Fibroblast of skin of left biceps (primary cell): ENCODE results near the gene AHCYL2.
"Not testable (repeated sequence)": the region's sequence is repeated elsewhere in the genome, so short reads cannot be mapped to it uniquely, and the experiment has no call there.

Experiments
- DNase-seq, 2 experiments: peaks; one replicate each; pipeline ENCODE4 v3.0.0-alpha.2; 2013; ENCODE audit warnings: low read depth in 2 of 2

AHCYL2 gene

DNA sequence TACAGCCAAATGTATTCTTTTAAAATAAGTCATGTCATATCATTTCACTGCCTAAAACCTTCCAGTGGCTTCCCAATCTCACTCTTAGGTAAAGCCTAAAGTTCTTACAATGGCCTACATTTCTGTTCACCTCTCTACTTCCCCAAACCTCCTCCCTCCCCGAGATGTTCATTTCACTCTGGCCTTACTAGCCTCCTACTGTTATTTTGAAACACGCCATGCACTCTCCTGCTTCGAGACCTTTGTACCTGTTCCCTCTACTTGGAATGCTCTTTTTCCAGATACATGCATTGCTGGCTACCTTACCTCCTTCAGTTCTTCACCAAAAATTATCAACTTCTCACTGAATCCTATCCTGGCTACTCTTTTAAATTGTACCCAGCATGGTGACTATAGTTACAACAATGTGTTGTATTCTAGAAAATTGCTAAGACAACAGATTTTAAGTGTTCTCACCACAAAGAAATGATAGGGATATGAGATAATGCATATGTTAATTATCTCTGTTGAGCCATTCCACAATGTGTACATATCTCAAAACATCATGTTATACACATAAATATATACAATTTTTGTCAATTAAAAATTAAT, 158.8 kb downstream of the AHCYL2 start:
- no peak for DNase-seq

DNA sequence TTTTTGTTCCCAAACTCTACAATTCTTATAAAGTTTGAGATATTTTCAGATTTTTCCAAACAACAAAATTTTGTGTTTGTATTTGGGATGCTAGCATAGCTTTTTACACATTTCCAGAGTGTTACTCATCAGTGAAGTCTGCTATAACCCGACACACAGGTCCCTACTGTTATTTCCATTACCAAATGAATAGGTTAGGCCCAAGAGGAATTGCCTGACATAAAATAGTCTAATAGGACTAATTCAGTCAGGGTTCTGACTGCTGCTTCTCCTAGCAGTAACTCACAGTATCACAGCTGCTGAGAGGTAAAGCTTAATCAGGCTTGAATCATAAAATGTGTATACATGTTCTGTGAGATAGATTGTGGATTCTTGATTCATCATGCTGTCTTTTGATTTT, 160.3 kb downstream of the AHCYL2 start:
- no peak for DNase-seq

- DNase-seq: no peak
Observed at GRCh38 chr7:129385598-129385997, 160.8 kb downstream of the AHCYL2 start.

- no peak for DNase-seq
Observed at GRCh38 chr7:129386506-129386905, 161.7 kb downstream of the AHCYL2 start.

- no peak for DNase-seq
Observed at GRCh38 chr7:129387537-129387936, 162.7 kb downstream of the AHCYL2 start.

DNA sequence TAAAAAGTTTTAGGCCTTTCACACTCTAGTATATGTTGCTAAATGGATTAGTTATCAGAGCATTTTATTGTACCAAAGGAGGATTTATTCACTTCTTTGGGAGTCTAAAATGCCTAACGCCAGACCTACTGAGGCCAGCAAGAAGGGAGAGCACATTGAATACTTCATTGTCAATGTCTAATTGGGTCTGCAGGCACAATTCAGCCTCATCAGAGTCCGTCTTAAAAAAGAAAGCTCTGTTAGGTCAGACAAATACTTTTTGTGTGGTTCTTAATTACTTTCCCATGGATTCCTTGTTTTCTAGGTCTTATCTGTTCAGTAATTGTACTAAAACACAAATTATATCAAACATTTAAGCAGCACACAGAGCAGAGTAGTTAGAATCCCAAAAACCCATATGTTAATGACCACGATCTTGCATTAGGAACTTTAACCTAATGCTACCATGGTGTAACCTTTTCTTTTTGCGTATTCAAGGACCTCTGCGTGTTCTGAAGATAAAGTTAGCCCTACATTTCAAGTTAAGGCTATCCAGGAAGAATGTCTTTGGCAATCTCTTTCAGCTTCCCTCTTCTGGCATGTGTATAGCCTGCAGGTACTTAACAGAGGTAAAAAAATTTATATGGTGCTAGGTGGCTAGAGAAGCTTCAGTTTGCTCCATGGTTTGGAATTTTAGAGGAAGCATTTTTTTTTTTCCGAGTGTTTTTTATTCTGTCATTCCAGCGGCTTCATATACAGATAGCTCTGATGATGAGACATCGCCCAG, 163.7 kb downstream of the AHCYL2 start:
- no peak for DNase-seq

- no peak for DNase-seq
Observed at GRCh38 chr7:129389829-129390228, 165.0 kb downstream of the AHCYL2 start.

DNA sequence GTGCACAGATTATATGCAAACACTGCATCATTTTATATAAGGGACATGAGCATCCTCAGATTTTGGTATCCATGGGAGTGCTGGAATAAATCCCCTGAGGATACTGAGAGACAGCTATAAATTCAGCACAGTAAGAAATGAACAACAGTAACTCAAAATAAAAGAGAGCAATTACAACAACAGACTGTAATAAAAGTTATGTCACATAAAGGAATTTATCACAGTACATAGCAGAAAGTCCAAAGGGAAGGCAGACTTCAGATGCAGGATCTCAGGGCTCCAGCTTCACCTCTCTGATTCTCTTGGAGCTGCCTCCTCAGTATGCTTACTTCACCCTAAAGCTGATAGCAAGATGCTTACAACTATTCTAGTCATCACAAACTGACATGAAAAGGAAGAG, 165.5 kb downstream of the AHCYL2 start:
- DNase-seq: no peak

- no peak for DNase-seq
Observed at GRCh38 chr7:129391546-129392171, 166.8 kb downstream of the AHCYL2 start.

DNA sequence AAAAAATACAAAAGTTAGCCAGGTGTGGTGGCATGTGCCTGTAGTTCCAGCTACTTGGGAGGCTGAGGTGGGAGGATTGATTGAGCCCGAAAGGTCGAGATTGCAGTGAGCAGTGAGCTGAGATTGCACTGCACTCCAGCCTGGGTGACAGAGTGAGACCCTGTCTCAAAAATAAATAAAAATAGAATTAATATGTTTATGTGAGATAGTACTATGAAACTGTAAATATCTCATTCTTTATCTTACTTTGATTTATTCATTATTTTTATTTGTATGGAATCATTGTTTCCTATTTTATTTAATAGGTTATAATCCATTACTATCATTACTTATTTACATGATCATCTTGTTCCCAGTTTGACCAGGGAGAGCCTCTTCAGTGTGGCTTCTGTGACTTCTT, 168.4 kb downstream of the AHCYL2 start:
- no peak for DNase-seq

DNA sequence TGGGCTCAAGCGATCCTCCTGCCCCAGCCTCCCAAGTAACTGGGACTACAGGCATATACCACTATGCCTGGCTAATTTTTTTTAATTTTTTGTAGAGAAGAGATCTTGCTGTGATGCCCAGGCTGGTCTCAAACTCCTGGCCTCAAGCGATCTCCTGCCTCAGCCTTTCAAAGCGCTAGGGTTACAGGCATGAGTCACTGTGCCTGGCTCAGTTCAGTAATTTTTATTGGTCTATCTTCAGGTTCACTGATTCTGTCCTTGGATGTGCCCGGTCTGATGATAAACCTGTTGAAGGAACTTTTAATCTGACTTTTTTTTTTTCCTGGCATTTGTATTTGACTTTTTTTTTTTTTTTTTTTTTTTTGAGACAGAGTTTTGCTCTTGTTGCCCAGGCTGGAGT, 169.3 kb downstream of the AHCYL2 start:
- DNase-seq: no peak

DNA sequence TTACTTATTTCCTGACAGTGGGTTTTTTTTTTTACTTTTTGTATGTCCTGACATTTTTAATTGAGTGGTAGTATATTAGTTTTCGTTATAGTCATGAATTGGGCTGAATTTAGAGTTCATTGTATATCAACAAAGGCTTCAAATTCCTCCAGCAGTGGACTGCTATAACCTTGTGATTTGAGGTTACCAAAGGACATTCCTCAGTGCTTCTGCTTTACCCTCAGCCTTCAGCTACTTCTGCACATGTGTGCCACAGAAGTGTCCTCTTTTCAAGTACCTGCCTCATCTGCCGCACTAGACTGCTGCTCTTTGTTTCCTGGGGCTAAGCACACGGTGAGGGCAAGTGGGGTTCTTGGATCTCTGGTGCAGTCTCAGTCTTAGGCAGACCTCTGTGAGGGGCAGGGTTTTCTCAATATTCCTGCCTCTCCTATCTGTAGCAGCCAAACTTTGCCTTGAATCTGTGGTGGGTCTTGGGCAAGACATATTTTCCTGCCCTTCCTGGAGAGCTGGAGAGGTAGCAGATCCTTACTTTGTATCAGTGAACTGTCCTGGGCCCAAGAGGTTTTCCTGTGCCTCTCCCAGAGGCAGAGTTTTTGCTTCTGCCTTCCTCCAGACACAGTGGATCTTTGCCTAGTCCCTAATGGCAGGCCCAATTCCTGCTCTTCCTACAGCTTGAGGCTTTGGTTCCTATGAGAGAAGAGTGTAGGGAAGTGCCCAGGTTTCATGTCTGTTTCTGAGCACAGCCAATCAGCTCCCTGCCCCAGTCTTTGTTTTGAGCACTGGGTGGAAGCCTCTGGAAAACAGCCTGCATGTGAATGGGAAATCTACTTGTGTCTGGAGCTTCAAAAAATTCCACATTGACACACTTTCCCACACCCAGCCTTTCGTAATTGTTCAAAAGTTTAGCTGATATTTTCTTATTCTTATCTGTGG, 170.4 kb downstream of the AHCYL2 start:
- DNase-seq: no peak

GRCh38 chr7:129401228-129401966, 176.6 kb downstream of the AHCYL2 start:
- DNase-seq: no peak

- DNase-seq: no peak
Observed at GRCh38 chr7:129401967-129402860, 177.4 kb downstream of the AHCYL2 start.

DNA sequence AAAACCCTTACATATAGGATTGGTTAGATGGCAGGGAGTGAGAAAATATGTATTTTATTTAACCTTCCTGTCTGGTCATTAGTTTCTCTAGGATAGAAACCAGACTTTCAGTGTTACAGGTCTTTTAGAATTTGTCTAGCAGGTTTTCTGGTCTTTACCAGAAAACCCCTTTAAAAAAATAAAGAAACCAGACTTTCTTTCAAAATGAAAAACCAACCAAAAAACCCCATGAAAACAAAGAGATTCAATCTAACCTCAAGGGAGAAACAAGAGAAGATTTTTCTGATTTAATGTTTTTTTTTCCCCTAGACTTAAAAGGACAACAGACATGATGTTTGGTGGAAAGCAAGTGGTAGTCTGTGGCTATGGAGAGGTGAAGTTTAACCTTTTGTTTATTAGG, 180.7 kb downstream of the AHCYL2 start:
- no peak for DNase-seq

DNA sequence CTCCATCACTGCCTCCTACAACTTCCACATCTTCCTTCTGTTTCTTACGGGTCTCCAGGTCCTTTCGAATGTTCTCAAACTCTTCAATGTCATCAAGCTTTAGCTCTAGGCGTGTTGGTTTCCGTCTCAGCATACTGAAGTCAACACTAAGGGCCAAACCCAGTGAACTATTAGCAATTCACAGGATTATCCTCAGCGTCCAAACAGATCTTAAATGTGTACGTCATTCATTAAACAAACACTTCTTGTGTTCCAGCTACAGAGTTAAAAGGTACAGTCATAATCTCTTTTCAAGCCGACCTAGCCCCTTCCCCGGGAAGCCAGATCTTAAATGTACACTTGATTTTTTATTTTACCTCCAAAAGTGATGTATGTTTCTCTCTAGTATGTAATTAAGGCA, 185.4 kb downstream of the AHCYL2 start:
- not testable (repeated sequence) for DNase-seq

GRCh38 chr7:129412501-129412900, 187.7 kb downstream of the AHCYL2 start:
- no peak for DNase-seq

- DNase-seq: no peak
Observed at GRCh38 chr7:129417073-129417472, 192.2 kb downstream of the AHCYL2 start.

DNA sequence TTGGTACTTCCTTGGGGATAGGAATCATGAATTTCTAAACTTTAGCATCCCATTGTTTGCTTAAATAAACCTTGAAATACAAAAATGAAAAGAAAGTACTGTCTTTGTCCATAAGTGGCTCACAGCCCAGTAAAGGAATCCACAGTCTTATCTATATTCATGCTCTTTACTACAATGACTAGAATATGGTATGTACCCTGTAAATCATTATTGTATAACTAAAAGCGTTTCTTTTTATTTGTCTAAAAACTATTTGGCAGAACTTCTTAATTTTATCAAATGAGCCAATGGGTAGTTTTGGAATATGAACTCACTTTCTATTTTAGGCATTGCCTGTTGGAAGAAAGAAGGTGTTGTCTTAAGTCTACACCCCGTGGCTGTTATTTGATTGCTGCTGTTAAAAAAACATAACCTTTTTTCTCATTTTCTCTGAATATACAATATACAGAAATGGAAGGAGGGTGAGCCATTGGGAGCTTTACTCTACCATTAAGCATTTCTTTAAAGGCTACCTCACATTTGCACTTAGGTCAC, 197.0 kb downstream of the AHCYL2 start:
- DNase-seq: no peak

- DNase-seq: no peak
Observed at GRCh38 chr7:129422727-129423126, 197.9 kb downstream of the AHCYL2 start.
